HG03558 (cell line): ENCODE results near the gene CASQ1.

ENCODE experiments used
- ATAC-seq: cut with Tn5 transposase; IDR thresholded peaks from one replicate; pipeline ENCODE4 v1.9.1; 2021; ENCODE audit warnings: moderate number of reproducible peaks; ENCODE audit not compliant: unreplicated experiment; ENCODE audit errors: extremely low read depth

The CASQ1 gene

DNA sequence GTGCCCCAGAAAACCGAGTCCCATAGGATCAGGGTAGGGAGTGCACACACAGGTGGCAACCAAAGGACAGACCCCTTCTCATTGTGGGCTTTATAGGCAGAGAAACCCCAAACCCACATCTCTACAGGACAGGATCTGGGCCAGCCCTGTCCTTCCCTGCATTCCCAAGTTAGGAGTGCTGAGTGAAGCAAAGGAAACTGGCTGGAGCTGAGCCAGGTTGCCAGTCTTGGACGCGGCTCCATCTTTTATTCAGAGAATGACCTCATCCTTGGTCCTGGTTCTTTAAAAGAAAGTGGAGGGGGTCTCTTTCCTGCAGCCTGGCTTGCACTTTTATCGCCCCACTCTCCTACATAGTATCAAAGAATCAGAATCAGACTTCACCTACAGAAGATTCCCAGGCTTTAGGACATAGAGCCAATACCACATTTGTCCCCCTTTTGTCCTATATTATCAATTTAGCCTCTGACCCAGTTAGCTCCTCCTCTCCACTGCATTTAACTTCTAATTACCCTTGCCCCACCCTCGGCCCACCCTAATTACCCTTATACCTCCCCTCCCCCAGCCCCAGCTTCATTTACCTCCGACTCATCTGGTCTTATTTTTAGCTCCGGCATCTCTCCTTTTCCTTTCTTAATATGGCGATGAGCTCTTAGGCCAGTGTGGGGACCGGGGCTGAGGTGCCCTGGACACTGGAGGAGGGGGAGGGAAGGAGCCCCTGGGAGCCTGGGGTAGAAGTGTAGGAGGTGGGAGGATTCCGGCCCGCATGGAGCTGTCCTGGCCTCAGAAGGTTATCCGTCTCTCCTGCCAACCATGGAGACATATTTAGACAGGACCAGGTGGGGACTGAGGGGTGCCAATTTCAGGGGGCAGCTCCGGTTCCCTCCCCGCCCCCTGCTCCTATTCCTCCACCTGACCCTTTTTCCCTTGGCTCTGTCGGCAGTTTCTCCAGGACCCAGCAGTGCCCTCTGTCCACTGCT lies at the start of gene CASQ1:
CASQ1 (plus strand) TSS at position 927 of the 977 bp plus-strand sequence. CDS start 177 bp downstream, outside the sequence.
- ATAC-seq = no peak

GRCh38 chr1:160143695-160144094 lies 46.7 kb upstream of the CASQ1 start:
- ATAC-seq = no peak

DNA sequence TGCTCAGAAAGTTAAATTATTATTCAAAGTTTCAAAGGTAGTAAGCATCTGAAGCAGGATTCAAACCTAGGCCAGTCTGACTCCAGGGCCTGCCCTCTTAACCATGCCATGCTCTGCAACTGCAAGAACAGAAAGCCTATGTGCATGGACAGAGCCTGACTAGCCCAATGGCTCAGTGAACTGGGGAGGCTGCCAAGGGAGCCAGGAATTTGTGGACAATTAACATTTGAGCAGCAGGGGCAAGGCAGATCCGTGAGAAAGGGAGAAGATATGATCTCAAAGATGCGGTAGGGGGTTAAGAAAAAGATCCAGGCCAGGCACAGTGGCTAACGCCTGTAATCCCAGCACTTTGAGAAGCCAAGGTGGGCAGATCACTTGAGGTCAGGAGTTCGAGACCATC lies 45.5 kb upstream of the CASQ1 start:
- no peak for ATAC-seq

- ATAC-seq = no peak
Measured at GRCh38 chr1:160146107-160146506, 44.3 kb upstream of the CASQ1 start.

DNA sequence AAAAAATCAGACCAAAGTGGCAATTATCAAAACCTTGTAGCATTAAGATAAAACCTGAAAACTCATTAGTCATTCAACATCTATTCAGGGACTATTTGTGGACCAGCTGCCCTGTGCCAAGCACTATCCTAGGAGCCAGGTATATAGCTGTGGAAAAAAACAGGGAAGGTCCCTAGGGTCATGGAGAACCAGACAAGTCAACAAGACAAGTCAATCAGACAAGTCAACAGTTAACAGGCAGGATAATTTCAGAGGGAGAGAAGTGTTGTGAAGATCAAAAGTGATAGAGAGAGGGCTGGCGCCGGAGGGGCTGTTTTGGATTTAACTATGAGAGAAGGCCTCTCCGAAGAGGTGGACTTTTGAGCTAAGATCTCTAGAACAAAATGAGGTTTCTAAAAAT lies 42.3 kb upstream of the CASQ1 start:
- no peak for ATAC-seq

DNA sequence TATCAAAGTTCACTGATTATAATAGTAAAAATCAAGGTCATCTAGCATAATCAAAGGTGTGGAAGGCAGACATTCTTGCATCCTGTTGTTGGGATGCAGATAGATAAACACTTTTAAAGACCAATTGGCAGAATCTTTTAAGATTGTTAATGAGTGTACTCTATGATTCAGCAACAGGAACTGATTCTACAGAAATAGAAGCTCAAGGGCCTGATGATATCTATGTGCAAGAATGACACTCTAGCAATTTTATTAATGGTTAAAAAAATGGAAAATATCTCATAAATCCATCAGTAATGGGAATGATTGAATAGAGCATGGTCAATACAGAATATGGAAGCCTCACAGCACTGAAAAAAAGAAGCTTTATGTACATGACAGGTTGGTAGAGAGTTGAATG lies 41.1 kb upstream of the CASQ1 start:
- no peak for ATAC-seq

- ATAC-seq = no peak
Measured at GRCh38 chr1:160149716-160150115, 40.7 kb upstream of the CASQ1 start.

- ATAC-seq = no peak
Measured at GRCh38 chr1:160151303-160151702, 39.1 kb upstream of the CASQ1 start, which contains the start of gene ATP1A4. Gene ATP1A4 (plus strand): TSS chr1:160151603. CDS start chr1:160152041, 438 bp downstream.

DNA sequence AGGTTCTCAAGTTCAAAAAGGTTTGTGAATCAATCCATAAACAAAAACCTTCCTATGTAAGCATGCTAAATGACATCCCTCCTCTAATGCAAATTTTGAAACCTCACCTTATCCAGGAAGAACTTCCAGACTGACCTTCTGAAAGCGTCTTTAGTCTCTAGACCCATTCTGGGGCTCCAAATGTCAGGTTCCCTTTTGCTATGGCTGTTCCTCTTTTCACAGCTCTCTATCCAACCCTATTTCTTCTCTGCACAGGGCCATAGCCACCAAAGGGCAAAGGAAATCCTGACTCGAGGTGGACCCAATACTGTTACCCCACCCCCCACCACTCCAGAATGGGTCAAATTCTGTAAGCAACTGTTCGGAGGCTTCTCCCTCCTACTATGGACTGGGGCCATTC lies 35.6 kb upstream of the CASQ1 start:
- ATAC-seq = no peak

GRCh38 chr1:160156361-160156760 lies 34.0 kb upstream of the CASQ1 start:
- no peak for ATAC-seq

GRCh38 chr1:160157174-160157573 lies 33.2 kb upstream of the CASQ1 start:
- no peak for ATAC-seq

GRCh38 chr1:160158031-160158430 lies 32.3 kb upstream of the CASQ1 start:
- ATAC-seq = no peak

- no peak for ATAC-seq
Measured at GRCh38 chr1:160158534-160158933, 31.8 kb upstream of the CASQ1 start.

DNA sequence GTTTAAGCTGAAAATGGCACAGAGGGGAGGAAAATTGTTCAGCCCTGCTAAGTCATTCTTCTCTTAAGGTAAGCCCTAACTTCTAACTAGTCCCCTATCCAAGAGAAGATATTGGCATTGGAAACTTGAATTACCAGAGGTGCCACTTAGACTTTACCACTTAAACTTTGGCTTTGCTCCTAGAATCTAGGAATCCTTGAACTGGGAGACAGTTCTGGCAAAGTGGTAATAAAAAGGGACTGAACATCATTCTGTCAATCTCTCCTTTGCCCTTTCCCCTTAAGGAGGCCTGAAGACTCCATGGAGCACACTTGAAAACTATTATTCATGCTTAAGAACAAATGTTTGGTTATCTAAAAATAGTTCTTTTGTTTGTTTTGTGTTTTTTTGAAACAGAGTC lies 30.5 kb upstream of the CASQ1 start:
- ATAC-seq = no peak

- no peak for ATAC-seq
Measured at GRCh38 chr1:160161965-160162705, 28.2 kb upstream of the CASQ1 start.

DNA sequence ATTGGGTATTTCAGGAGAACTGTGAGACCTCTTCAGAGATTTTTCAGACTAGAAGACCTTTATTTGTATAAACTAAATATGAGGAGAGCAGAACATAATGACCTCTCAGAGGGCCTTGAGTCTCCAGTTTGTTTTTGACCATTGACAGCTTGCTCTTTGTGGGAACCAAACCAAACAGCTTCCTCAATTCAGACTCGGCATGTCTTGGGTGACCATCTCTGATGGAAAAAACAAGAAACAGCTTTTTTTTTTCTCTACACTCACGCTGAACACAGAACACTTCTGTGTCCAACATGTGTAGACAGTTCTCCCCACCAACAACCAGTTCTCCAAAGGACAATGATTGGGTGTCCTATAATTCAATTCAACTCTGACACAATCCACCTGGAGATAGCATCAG lies 27.4 kb upstream of the CASQ1 start:
- no peak for ATAC-seq

DNA sequence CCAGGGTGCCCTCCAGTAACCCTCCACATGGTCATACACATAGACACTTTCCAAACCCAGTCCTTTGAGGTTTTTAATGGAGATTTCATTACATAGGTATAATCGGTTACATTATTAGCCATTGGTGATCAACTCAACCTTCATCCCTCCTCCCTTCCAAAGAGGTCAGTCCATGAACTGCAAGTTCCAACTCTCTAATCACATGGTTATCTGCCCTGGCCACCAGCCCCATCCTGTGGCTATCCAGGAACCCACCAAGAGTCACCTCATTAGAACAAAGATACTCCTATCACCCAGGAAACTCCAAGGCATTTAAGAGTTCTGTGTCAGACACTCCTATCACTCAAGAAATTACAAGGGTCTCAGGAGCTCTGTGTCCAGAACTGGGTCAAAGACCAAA lies 26.8 kb upstream of the CASQ1 start:
- no peak for ATAC-seq

- ATAC-seq = no peak
Measured at GRCh38 chr1:160164121-160164520, 26.3 kb upstream of the CASQ1 start.

DNA sequence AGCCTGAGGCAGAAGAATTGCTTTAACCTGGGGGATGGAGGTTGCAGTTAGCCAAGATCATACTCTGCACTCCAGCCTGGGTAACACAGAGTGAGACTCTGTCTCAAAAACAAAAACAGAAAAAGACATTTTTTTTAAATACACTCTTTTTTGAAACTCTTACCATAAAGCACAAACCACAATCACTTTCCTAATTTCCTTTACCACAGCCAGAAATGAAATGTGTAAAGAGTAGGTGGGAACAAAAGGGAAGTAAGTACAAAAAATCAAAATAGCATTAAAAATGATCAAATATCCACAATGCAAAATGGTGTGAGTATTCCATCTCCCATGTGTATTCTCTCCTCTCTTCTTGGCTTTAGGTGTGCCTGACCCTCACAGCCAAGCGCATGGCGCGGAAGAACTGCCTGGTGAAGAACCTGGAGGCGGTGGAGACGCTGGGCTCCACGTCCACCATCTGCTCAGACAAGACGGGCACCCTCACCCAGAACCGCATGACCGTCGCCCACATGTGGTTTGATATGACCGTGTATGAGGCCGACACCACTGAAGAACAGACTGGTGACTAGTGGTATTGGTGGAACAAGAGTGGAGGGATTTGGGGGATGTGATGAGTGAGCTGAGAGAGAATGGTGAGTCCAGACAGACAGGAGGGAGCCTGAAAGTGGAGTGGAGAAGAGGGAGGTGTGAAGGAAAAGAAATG lies 24.1 kb upstream of the CASQ1 start:
- ATAC-seq = no peak

DNA sequence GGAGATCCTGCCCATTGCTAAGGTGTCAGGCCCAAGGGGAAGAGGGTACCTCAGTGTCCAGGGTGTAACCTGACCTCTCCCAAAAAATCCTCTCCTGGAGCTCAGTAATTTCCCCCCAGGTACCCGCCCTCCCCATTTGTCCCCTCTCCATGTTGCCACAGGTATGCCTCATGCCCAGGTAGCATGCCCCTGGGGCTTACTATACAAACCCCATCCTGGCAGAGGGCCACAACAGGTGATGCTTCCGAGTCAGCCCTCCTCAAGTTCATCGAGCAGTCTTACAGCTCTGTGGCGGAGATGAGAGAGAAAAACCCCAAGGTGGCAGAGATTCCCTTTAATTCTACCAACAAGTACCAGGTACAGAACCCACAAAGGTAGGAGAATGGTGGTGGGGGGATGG lies 23.3 kb upstream of the CASQ1 start:
- ATAC-seq = no peak

GRCh38 chr1:160167580-160167979 lies 22.8 kb upstream of the CASQ1 start:
- ATAC-seq = no peak
